Panc1 (cell line): ENCODE measurements around the gene FAM241B. TPM values are rescaled to one million over a fixed set of nuclear protein-coding genes. Genes with fewer than 3 reads are reported as not detected.
A peak's percentile ranks its signal among the peaks of the same experiment; 100 is the strongest.

ENCODE experiments used
- ATAC-seq: fragments of 200-7000 bp; cut with Tn5 transposase; 2 replicates; pipeline ENCODE4 v1.9.1; 2020; ENCODE audit warnings: mild to moderate bottlenecking, moderate library complexity
- BruUV-seq: library from RNA; stranded (reverse); fragments of 400-500 nt; replicated peaks from 2 replicates; lab custom pipeline; 2021; lab: Mats Ljungman, UMichigan
- CTCF ChIA-PET: fragments of 300-600 bp; sonication (Branson Sonifier 250); formaldehyde crosslinking; loops from one replicate; lab custom pipeline; 2022; ENCODE audit warnings: antibody characterized with exemption; lab: Charles Lee
- POLR2A ChIA-PET: fragments of 300-600 bp; sonication (Branson Sonifier 250); formaldehyde crosslinking; loops from one replicate; lab custom pipeline; 2022; ENCODE audit warnings: antibody characterized with exemption; lab: Charles Lee
- DNase-seq: peaks from one replicate; pipeline ENCODE4 v3.0.0-alpha.2; 2010; ENCODE audit warnings: low read depth, low spot score
- H3K27ac ChIP-seq: 2 replicates; pipeline ENCODE4 v1.5.1; 2011; ENCODE audit warnings: mild to moderate bottlenecking, low read length, inconsistent platforms
- H3K27me3 ChIP-seq: fragments of 200-500 bp; sonication (Bioruptor generic); 2 replicates; pipeline ENCODE4 v1.6.0; 2014; ENCODE audit warnings: low read length, inconsistent platforms; ENCODE audit not compliant: control insufficient read depth, insufficient read depth
- H3K36me3 ChIP-seq: fragments of 200-500 bp; sonication (Bioruptor generic); 2 replicates; pipeline ENCODE4 v1.5.1; 2014; ENCODE audit warnings: inconsistent platforms, mild to moderate bottlenecking, low read length, moderate library complexity; ENCODE audit not compliant: control insufficient read depth, insufficient read depth
- H3K4me1 ChIP-seq: 2 replicates; pipeline ENCODE4 v1.5.1; 2011; ENCODE audit warnings: inconsistent platforms, mild to moderate bottlenecking, low read length, moderate library complexity; ENCODE audit not compliant: control insufficient read depth, insufficient read depth
- H3K4me3 ChIP-seq, 2 experiments: 2 replicates each; pipeline ENCODE4 v1.5.1; 2011 to 2012; ENCODE audit warnings: low read depth in 2 of 2, low read length in 2 of 2, mild to moderate bottlenecking in 2 of 2, inconsistent platforms in 1 of 2, moderate library complexity in 1 of 2
- H3K9me3 ChIP-seq: fragments of 200-500 bp; sonication (Bioruptor generic); 2 replicates; pipeline ENCODE4 v1.5.1; 2014; ENCODE audit warnings: low read depth, mild to moderate bottlenecking, inconsistent platforms, low read length, moderate library complexity; ENCODE audit not compliant: control insufficient read depth, insufficient read depth
- CTCF ChIP-seq: fragments of 450-650 bp; IDR thresholded peaks from 2 replicates; pipeline ENCODE4 v1.5.1; 2017; ENCODE audit warnings: mild to moderate bottlenecking
- POLR2AphosphoS5 ChIP-seq: IDR thresholded peaks from 2 replicates; pipeline ENCODE4 v1.6.1; 2012; ENCODE audit warnings: mild to moderate bottlenecking, low read depth, low read length, moderate library complexity
- REST ChIP-seq, 2 experiments: IDR thresholded peaks; 2 replicates each; pipeline ENCODE4 v1.6.1; 2011 to 2012; ENCODE audit warnings: low read depth in 2 of 2, control low read depth in 1 of 2, low read length in 1 of 2, mild to moderate bottlenecking in 1 of 2, moderate library complexity in 1 of 2; ENCODE audit not compliant: insufficient read depth in 1 of 2
- SIN3A ChIP-seq: IDR thresholded peaks from 2 replicates; pipeline ENCODE4 v1.6.1; 2012; ENCODE audit warnings: low read depth, mild to moderate bottlenecking, low read length, moderate library complexity, borderline replicate concordance; ENCODE audit not compliant: insufficient read depth
- TCF7L2 ChIP-seq: IDR thresholded peaks from 2 replicates; pipeline ENCODE4 v1.6.1; 2011; ENCODE audit warnings: mild to moderate bottlenecking, low read depth, low read length, inconsistent platforms
- in situ Hi-C: cut with HindIII; loops from 2 replicates; pipeline ENCODE4 v1.10.0; 2016; ENCODE audit warnings: low sequenced_read_pairs, low pct_unique_long_range_greater_than_20kb
- intact Hi-C: fragments of 100-400 bp; cut with micrococcal nuclease; formaldehyde crosslinking; loops from one replicate; pipeline ENCODE4 v1.10.0; 2022; ENCODE audit not compliant: unreplicated experiment
- total RNA-seq: library from RNA; stranded (reverse); gene quantifications from one replicate; pipeline ENCODE4 v1.2.1, GENCODE V29; 2021; ENCODE audit not compliant: unreplicated experiment

The FAM241B gene
- total RNA-seq, 1 experiment from 2014 or later, result 29.1 TPM

DNA sequence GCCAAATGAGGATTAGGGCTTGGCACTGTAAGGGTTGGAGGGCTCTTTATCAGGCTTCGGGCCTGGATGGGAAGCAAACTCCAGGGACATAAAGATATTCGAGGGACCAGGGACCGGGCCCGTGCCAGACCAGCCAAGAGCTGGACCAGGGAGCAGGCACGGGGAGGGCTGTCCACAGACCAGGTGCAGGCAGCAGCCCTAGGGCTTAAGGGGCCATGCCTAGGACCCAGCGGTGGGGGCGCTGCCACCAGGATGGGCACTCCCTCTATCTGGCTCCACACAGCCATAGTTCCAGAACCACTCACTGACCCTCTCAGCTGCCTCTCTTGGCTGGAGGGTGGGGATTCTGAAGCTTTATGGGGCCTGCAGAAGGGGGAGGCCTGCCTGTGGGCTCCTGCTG, 32.9 kb downstream of the FAM241B start:
- no peak for TF ChIP-seq REST (IDR thresholded peaks at IDR 0.05; ENCODE audit: insufficient read depth in 1 of 2, low read depth in 2 of 2, low read length in 1 of 2)
- no peak for TF ChIP-seq SIN3A
- TF ChIP-seq POLR2AphosphoS5, result no peak
- TF ChIP-seq TCF7L2, result no peak
- TF ChIP-seq CTCF, result no peak
- ChIA-PET POLR2A (no interaction called here), CTCF (interaction anchor here (0.6 kb wide), 1 partner anchor 101 kb away, joined by 5 read pairs; no protein-coding TSS in a partner anchor)
- Histone ChIP-seq H3K36me3 (no peaks in the 10 kb centered on the region), H3K4me3 (no peak overlapping the region), H3K9me3 (no peaks in the 10 kb centered on the region), H3K4me1 (no peaks in the 10 kb centered on the region), H3K27me3 (peaks cover 14% of the 10 kb centered on the region), H3K27ac (no peak overlapping the region)
- no peak for ATAC-seq
- intact Hi-C loops, result no loop called here
- no TSS peak for BruUV-seq
- in situ Hi-C loops, result no loop called here
- no peak for DNase-seq

- BruUV-seq, result no TSS peak
- 0 out of 2 replicates have a peak, but pooled peaks have one; percentile 10 for ATAC-seq
- DNase-seq, result no peak
- in situ Hi-C loops (no loop called here), intact Hi-C loops (no loop called here)
- POLR2A ChIA-PET, result no interaction called here
- CTCF ChIA-PET, result interaction anchor here (0.6 to 0.8 kb wide), 2 partner anchors 101 to 148 kb away, joined by 3 to 5 read pairs; no protein-coding TSS in a partner anchor
- Histone ChIP-seq H3K27me3 (peaks cover 14% of the 10 kb centered on the region), H3K4me1 (no peaks in the 10 kb centered on the region), H3K4me3 (no peak overlapping the region), H3K27ac (no peak overlapping the region), H3K9me3 (no peaks in the 10 kb centered on the region), H3K36me3 (no peaks in the 10 kb centered on the region)
- TF ChIP-seq SIN3A, result no peak
- no peak for TF ChIP-seq TCF7L2
- no peak for TF ChIP-seq REST (IDR thresholded peaks at IDR 0.05; ENCODE audit: insufficient read depth in 1 of 2, low read depth in 2 of 2, low read length in 1 of 2)
- no peak for TF ChIP-seq POLR2AphosphoS5
- no peak for TF ChIP-seq CTCF
Observed at GRCh38 chr10:69663369-69663947, 33.4 kb downstream of the FAM241B start.
